ENCODE measurements around the gene WNT5B. TPM values are rescaled to one million over a fixed set of nuclear protein-coding genes. Genes with fewer than 3 reads are reported as not detected.

WNT5B gene
- total RNA-seq, 1 donor from 2014 or later = 0.79 TPM

DNA sequence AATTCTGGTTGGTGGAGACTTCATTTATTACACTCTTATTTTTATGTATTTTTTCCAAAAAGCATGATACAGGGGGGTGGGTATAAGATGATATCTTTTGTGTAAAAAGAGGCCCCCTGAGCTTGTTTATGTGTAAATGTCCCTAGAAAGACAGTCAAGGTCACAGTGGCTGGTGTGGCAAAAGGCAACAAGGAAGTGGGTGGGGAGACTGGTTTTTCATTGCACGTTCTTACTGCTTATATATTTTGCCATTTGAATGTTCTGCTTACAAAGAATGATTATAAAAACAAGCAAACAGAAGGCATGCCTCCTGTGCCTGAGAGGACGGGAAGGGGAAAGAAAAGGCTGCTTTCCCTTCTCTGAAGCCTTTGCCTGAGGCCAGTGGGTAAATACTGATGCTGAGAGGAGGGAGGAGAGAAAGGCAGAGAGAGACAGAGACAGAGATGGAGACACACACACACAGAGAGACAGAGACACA, 37.7 kb downstream of the WNT5B start:
- TF ChIP-seq, protein P1, sequence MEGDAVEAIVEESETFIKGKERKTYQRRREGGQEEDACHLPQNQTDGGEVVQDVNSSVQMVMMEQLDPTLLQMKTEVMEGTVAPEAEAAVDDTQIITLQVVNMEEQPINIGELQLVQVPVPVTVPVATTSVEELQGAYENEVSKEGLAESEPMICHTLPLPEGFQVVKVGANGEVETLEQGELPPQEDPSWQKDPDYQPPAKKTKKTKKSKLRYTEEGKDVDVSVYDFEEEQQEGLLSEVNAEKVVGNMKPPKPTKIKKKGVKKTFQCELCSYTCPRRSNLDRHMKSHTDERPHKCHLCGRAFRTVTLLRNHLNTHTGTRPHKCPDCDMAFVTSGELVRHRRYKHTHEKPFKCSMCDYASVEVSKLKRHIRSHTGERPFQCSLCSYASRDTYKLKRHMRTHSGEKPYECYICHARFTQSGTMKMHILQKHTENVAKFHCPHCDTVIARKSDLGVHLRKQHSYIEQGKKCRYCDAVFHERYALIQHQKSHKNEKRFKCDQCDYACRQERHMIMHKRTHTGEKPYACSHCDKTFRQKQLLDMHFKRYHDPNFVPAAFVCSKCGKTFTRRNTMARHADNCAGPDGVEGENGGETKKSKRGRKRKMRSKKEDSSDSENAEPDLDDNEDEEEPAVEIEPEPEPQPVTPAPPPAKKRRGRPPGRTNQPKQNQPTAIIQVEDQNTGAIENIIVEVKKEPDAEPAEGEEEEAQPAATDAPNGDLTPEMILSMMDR (IDR thresholded peaks at IDR 0.05; ENCODE audit: insufficient read depth, low read length, severe bottlenecking) = no peak
- no peaks in the 10 kb centered on the region for H3K27me3 ChIP-seq (ENCODE audit: control insufficient read depth, insufficient read depth, low read length)
- no peak overlapping the region for H3K4me3 ChIP-seq (ENCODE audit: low read depth, low read length)
- DNase-seq (ENCODE audit: low read depth) (no peak), FAIRE-seq (no peak)
- no peaks in the 10 kb centered on the region for H3K36me3 ChIP-seq (ENCODE audit: control insufficient read depth, insufficient read depth, low read length)

DNA sequence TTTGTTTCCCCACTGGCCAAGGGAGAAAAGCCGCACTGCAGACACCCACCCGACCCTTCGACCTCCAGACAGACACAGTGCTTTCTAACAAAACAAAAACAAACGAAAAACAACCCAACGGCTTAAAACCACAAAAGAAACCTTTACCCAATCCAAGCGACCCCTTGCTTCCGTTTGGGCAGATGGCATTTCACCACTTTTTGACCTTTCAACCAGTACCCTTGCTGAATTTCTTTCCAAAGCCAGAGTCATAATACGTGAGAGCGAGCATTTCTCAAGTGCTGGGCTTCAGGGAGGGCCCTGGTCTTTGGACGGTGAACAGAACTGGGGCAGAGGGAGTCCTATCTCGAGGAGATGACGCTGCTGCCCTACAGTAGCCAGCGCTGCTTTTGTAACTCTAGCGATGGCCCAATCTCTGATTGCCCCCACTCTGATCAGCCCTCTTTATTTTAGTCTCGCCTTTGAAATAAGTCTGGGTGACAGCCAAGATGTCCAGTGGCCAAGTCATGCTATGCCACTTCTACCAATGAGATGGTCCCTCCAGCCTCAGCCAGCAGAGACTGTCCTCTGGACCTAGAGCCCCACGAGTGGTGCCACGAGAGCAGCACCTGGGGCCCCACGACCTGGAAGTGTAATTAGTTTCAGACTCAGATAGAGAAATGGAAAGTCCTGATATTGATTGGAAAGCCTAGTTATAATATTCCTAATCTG, 40.0 kb downstream of the WNT5B start:
- no peak overlapping the region for H3K4me3 ChIP-seq (ENCODE audit: low read depth, low read length)
- no peaks in the 10 kb centered on the region for H3K36me3 ChIP-seq (ENCODE audit: control insufficient read depth, insufficient read depth, low read length)
- no peak for FAIRE-seq
- DNase-seq (ENCODE audit: low read depth) = no peak
- no peaks in the 10 kb centered on the region for H3K27me3 ChIP-seq (ENCODE audit: control insufficient read depth, insufficient read depth, low read length)
- TF ChIP-seq, protein P1 (IDR thresholded peaks at IDR 0.05; ENCODE audit: insufficient read depth, low read length, severe bottlenecking) = no peak

DNA sequence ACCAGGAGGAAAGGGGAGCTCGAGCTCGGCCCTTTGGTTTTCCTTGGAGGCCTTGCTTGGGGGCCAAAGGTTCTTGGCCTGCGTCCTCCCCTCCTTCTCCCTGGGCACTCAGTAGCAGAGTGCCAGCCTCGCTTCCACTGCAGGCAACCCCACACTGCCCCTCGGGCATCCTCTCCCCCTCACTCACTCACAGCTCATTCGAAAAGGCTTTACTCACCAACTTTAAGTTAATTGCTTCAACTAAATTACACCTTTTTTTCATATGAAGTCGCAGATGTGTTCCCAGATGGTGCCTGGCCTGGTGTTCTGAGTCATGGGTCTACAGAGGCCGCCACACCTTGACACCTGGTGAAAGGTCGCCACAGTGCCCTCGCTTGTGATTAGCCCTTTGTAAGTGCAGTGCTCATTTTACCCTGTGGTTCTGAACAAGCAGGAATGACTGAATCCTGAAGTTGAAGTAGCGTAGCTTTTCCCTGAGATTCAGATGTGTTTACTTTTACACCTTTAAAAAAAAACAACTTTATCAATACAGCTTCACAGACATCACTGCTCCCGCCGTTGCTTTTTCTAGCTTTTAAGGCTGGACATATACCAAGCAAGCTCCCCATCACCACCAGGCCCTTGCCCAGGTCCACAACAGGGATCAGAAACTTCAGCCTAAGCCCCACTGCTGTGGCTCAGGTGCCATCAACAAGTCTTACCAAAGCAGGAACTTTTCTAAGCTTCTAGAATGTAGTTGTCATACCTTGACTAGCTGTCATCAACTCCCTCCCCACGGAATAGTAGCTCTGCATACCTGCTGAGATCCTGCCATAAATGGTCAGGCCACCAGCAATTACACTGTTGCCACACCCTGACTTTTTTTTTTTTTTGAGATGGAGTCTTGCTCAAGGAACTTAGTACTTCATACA, 41.6 kb downstream of the WNT5B start:
- no peaks in the 10 kb centered on the region for H3K27me3 ChIP-seq (ENCODE audit: control insufficient read depth, insufficient read depth, low read length)
- no peaks in the 10 kb centered on the region for H3K36me3 ChIP-seq (ENCODE audit: control insufficient read depth, insufficient read depth, low read length)
- TF ChIP-seq, protein P1 (IDR thresholded peaks at IDR 0.05; ENCODE audit: insufficient read depth, low read length, severe bottlenecking) = no peak
- FAIRE-seq = no peak
- H3K4me3 ChIP-seq (ENCODE audit: low read depth, low read length) = no peak overlapping the region
- DNase-seq (ENCODE audit: low read depth) = peak; percentile 59

DNA sequence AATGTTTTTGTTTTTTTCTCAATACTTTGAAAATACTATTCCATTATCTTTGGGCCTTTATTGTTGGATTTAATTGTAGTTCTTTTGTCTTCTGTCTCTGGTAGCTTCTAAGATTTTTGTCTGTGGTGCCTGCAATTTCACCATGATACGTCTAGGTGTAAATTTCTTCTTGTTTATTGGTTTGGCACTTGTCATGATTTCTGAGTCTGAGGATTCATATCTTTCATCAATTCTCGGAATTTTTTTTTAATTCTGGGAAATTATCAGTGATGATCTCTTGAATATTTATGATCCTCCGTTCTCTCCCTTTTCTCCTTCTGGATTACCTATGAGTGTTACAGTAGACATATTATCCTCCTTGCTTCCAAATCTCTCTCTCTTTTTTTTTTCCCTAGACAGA, 47.0 kb downstream of the WNT5B start:
- FAIRE-seq (no peak), DNase-seq (ENCODE audit: low read depth) (no peak)
- no peaks in the 10 kb centered on the region for H3K27me3 ChIP-seq (ENCODE audit: control insufficient read depth, insufficient read depth, low read length)
- no peak overlapping the region for H3K4me3 ChIP-seq (ENCODE audit: low read depth, low read length)
- H3K36me3 ChIP-seq (ENCODE audit: control insufficient read depth, insufficient read depth, low read length) = no peaks in the 10 kb centered on the region
- TF ChIP-seq, protein P1 (IDR thresholded peaks at IDR 0.05; ENCODE audit: insufficient read depth, low read length, severe bottlenecking) = no peak

DNA sequence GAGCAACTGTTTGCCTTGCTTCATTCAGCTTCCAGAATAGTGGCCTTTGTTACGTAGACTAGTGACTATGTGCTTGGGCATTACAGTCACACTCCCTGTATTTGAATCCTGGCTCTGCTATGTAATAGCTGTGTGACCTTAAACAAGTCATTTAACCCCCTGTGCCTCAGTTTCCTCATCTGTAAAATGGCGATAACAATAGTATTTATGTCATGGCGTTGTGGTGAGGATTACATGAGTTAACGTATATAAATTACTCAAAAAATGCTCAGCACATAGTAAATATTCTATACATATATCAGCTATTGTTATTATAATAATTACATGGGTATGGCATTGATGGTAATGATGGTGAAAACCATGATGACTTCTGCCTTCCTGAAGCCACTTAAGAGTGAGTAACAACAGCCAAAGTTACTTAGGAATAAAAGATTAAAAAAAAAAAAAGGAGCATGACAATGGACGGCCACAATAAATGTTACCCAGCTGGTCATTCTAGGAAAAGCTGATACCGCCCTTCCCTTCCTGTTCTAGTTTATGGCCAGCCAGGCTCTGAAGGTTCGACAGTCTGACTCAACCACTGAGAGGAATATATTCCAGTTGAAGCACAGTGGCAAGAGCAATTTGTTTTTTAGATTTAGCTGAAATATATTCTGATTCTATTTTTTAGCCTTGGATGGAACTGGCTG, 51.9 kb downstream of the WNT5B start:
- TF ChIP-seq, protein P1 (IDR thresholded peaks at IDR 0.05; ENCODE audit: insufficient read depth, low read length, severe bottlenecking) = no peak
- H3K4me3 ChIP-seq (ENCODE audit: low read depth, low read length) = no peak overlapping the region
- FAIRE-seq = no peak
- H3K36me3 ChIP-seq (ENCODE audit: control insufficient read depth, insufficient read depth, low read length) = no peaks in the 10 kb centered on the region
- no peak for DNase-seq (ENCODE audit: low read depth)
- no peaks in the 10 kb centered on the region for H3K27me3 ChIP-seq (ENCODE audit: control insufficient read depth, insufficient read depth, low read length)

All from bronchial epithelial cell (primary cell).